ENCODE data around the gene KLK15.
"Not testable (repeated sequence)": the region's sequence is repeated elsewhere in the genome, so short reads cannot be mapped to it uniquely, and the experiment has no call there.

KLK15 gene

GRCh38 chr19:50794876-50795663, 38.3 kb downstream of the KLK15 start:
- DNase-seq, result no peak

GRCh38 chr19:50794074-50794875, 39.1 kb downstream of the KLK15 start:
- no peak for DNase-seq

DNA sequence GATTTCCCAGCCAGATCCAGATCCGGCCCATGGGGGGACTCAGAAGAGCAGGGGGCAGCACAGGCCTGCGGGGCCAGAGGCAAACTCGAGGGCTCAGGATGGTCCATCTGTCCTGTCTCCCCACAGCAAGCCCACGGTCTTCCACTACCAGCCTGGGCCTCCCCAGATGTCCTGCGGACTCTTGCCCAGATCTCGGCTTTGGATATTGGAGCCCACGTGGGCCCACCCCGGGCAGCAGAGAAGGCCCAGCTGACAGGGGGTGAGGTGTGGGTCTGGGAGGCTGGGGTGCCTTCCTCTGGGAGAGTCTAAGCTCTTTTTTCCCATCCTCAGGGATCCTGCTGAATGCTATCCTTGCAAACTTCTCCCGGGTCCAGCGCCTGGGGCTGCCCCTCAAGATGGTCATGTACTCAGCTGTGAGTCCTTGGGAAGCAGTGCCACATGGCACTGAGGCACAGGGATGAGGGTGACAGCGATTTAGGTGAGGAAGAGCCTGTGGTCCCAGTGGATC, 39.8 kb downstream of the KLK15 start:
- no peak for DNase-seq

- no peak for DNase-seq
Observed at GRCh38 chr19:50792272-50793250, 40.8 kb downstream of the KLK15 start.

GRCh38 chr19:50791594-50792271, 41.6 kb downstream of the KLK15 start:
- DNase-seq, result no peak

- DNase-seq, result no peak
Observed at GRCh38 chr19:50790922-50791467, 42.4 kb downstream of the KLK15 start.

DNA sequence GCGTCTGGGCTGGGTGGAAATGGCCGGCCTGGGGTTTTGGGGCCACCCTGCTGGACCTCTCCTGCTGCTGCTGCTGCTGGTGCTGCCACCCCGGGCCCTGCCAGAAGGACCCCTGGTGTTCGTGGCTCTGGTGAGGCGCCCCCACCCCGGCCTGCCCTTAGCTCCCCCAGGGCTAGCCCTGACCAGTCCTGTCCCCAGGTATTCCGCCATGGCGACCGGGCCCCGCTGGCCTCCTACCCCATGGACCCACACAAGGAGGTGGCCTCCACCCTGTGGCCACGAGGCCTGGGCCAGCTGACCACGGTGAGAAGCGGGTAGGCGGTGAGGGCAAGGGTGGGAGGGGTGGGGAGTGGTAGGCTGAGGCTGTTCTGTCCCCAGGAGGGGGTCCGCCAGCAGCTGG, 43.0 kb downstream of the KLK15 start, which contains the start of gene ACP4:
Gene ACP4, plus strand, starts transcription at position 20 of the 400 bp plus-strand sequence. Its CDS starts 0 bp downstream, at position 20.
- DNase-seq, result no peak

DNA sequence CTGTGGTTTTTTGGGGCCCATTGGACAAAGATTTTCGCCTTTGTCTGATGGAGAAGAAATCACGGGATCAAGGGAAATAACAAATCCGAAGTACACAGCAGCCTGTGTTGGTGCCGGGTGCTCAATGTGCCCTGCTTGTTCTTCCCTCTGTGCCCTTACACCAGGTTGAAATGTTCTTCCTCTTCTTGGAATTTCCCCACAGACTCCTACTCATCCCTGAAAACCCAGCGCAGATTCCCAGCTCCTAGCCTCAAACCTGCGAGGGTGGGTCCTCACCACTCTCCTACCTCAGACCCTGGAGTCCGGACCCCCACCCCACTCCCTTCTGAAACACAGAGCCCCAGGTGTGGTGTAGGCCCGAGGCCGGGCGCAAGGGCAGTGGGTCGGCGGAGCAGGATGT, 48.0 kb downstream of the KLK15 start:
- no peak for DNase-seq

- no peak for DNase-seq
Observed at GRCh38 chr19:50784710-50785109, 48.7 kb downstream of the KLK15 start.

GRCh38 chr19:50783848-50784152, 49.6 kb downstream of the KLK15 start:
- DNase-seq, result not testable (repeated sequence)

DNA sequence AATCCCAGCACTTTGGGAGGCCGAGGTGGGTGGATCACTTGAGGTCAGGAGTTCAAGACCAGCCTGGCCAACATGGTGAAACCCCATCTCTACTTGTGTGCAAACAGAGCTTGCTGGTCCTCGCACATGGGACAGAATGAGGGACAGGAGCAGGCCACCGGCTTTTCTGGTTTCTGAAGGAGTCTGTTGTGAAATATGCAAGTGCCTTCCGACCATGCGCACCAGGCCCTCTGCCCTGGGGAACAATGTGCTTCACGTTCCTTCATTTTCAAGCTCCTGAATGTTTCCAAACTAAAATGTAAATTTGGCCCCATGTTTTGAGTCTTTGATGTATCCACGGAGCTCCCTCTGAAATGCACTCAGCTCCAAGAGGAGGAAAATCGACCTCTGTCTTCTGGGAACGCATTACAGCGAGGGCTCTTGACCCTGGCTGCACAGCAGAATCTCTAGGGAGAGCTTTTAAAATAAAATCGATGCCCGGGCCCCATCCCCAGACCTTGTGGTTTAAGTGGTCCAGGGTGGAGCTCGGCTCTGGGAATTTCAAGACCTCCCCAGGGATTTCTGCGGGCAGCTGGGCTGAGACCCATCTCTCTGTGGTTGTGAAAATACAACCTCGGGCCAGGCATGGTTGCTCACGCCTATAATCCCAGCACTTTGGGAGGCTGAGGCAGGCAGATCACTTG, 52.5 kb downstream of the KLK15 start:
- no peak for DNase-seq

DNA sequence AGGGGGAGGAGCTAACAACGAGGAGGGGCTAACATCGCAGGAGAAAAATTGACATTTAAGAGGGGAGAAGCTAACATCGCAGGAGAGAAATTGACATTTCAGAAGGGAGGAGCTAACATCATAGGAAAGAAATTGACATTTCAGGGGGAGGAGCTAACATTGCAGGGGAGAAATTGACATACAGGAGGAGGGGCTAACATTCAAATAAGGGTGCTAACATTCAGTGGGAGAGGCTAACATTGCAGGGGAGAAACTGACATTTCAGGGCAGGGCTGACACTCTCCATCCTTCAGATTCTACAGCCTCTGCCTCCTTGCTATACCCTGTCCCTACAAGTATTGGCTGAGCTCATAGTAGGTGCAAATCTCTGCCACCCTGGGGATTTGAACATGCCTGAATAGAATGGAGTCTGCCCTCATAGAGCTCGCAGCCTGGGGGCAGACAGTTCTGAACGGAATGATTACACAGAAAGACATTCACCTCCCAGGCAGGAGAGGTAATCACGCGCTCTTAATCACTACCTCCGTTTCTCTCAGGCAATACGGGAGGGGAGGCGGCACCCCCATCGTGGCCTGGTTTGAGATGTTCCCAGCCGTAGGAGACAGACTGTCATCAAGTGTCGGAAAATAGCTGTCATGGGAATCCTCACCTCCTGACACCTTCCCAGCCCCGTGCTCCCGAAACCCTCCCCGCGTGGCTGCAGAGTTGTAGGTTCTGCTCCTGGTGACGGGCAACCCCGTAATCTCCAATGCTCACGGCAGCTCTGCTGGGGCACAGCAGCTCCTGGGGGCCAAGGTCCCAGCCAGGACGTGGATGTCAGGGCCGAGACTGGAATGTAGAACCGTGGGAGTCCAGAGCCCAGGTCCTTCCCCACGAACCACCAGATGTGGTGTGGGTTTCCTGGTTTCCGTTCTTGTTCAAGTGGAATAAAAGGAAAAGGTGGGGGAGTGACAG, 53.6 kb downstream of the KLK15 start:
- DNase-seq, result peak; percentile 34

GRCh38 chr19:50778906-50779430, 54.4 kb downstream of the KLK15 start:
- no peak for DNase-seq

DNA sequence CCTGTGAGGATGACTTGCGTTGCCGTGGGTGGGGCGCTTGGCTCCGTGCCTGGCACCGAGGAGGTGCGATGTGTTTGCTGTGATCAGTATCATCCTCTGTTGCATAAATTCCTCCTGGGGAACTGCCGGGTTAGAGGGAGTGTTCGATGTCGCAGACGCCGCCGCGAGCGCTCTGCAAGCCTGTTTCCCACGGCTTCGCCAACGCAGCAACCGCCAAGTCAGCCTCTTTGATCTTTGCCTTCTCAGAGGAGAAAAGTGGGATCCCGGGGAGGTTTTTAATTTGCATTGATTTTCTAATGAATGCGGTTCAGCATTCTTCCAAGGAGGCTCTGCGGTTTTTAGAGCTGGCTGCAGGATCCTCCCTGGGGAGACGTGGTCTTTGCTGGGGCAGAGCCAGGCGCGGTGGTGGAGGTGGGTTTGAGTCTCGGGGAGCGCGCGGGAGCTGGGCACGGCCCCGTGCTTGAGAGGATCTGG, 55.5 kb downstream of the KLK15 start:
- peak; percentile 15 for DNase-seq

DNA sequence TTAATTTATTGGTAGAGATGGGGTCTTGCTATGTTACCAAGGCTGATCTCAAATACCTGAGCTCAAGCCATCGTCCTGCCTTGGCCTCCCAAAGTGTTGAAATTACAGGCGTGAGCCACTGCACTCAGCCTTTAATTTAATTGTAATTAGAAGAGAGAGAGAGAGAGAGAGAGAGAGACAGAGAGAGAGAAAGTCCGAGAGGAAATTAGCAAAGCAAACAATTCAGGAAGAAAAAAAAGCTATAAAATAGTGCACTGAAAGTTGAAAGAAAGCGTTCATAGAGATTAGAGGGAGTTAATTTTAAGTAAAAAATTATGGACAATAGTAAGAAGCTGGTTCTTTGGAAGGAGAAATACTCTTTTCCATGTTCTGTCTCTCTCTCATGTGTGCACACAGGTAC, 56.1 kb downstream of the KLK15 start:
- no peak for DNase-seq

- no peak for DNase-seq
Observed at GRCh38 chr19:50776131-50776530, 57.2 kb downstream of the KLK15 start.
